CD4-positive, CD25-positive, alpha-beta regulatory T cell (primary cell): ENCODE data around the gene PPP4R4. TPM values are rescaled to one million over a fixed set of nuclear protein-coding genes. Genes with fewer than 3 reads are reported as not detected.

Source experiments
- ATAC-seq, 2 donors: fragments of 150-1000 bp; cut with Tn5 transposase; one replicate each; pipeline ENCODE4 v1.10.0; 2021; ENCODE audit warnings: low read depth in 2 of 2, moderate number of reproducible peaks in 2 of 2, moderate library complexity in 1 of 2
- DNase-seq, 3 donors: peaks; one replicate each; pipeline versions ENCODE4 v3.0.0 to v3.0.0-alpha.2; 2012 to 2022; ENCODE audit warnings: mixed read lengths in 1 of 3
- H3K27ac ChIP-seq: one replicate; pipeline ENCODE4 v1.7.0; 2013; ENCODE audit warnings: mild to moderate bottlenecking, low read length; ENCODE audit not compliant: insufficient read depth, poor library complexity, severe bottlenecking
- H3K27me3 ChIP-seq: one replicate; pipeline ENCODE4 v1.7.0; 2013; ENCODE audit warnings: low read length; ENCODE audit not compliant: control insufficient read depth, insufficient read depth
- H3K36me3 ChIP-seq: one replicate; pipeline ENCODE4 v1.7.0; 2013; ENCODE audit warnings: mild to moderate bottlenecking, low read length, moderate library complexity; ENCODE audit not compliant: control insufficient read depth, insufficient read depth
- H3K4me1 ChIP-seq: 2 replicates; pipeline ENCODE4 v1.7.0; 2013; ENCODE audit warnings: mild to moderate bottlenecking, low read length; ENCODE audit not compliant: insufficient read depth, control insufficient read depth, poor library complexity, severe bottlenecking
- H3K4me3 ChIP-seq: one replicate; pipeline ENCODE4 v1.7.0; 2013; ENCODE audit warnings: low read depth, mild to moderate bottlenecking, low read length, moderate library complexity
- H3K9me3 ChIP-seq, 2 experiments: 1 replicate in 1 of 2; 2 replicates in 1 of 2; pipeline ENCODE4 v1.7.0; 2013; ENCODE audit warnings: low read length in 2 of 2, mild to moderate bottlenecking in 1 of 2, moderate library complexity in 1 of 2; ENCODE audit not compliant: control insufficient read depth in 2 of 2
- H3K27ac Mint-ChIP-seq, 3 donors: one replicate each; pipeline ENCODE4 v1.8.0; 2020 to 2022; ENCODE audit warnings: mild to moderate bottlenecking in 3 of 3, mixed read lengths in 3 of 3, moderate library complexity in 2 of 3
- H3K27me3 Mint-ChIP-seq: one replicate; pipeline ENCODE4 v1.8.0; 2022; ENCODE audit warnings: mild to moderate bottlenecking, mixed read lengths
- H3K36me3 Mint-ChIP-seq: one replicate; pipeline ENCODE4 v1.8.0; 2020; ENCODE audit warnings: mixed read lengths
- H3K4me1 Mint-ChIP-seq, 4 donors: one replicate each; pipeline ENCODE4 v1.8.0; 2020 to 2022; ENCODE audit warnings: mixed read lengths in 4 of 4, mild to moderate bottlenecking in 1 of 4
- H3K4me3 Mint-ChIP-seq, 4 donors: one replicate each; pipeline ENCODE4 v1.8.0; 2020 to 2022; ENCODE audit warnings: mild to moderate bottlenecking in 4 of 4, mixed read lengths in 4 of 4, moderate library complexity in 3 of 4
- H3K9me3 Mint-ChIP-seq, 7 donors: one replicate each; pipeline ENCODE4 v1.8.0; 2020 to 2022; ENCODE audit warnings: mixed read lengths in 7 of 7, mild to moderate bottlenecking in 3 of 7, moderate library complexity in 2 of 7
- polyA plus RNA-seq, 4 donors: library from polyadenylated mRNA; unstranded; fragments of 300-500 nt; fragmentation: Illumina TruSeq; gene quantifications; one replicate each; pipeline ENCODE4 v1.2.3, GENCODE V29; 2021
- total RNA-seq: library from RNA; stranded (reverse); gene quantifications from one replicate; pipeline ENCODE4 v1.2.3, GENCODE V29; 2022

PPP4R4 gene
- total and polyA plus RNA-seq, 5 donors from 2014 or later = 0.15 to 0.69 (median 0.37) TPM; not detected in 2

GRCh38 chr14:94129111-94129757 lies 44.9 kb upstream of the PPP4R4 start, which contains the start of gene IFI27L2:
TSS of gene IFI27L2 (minus strand) at chr14:94129604. CDS start at chr14:94129564, 40 bp downstream.
- H3K36me3 Mint-ChIP-seq = peaks cover 4% of the 10 kb centered on the region
- H3K9me3 Mint-ChIP-seq = no peaks in the 10 kb centered on the region
- H3K27me3 Mint-ChIP-seq = peaks cover 17% of the 10 kb centered on the region
- H3K4me1 Mint-ChIP-seq = peaks cover 10 to 25% (median 19%) of the 10 kb centered on the region in 4 donors
- H3K9me3 ChIP-seq = no peaks in the 10 kb centered on the region
- peak within 1 kb of the TSS; percentile 69 for H3K27ac ChIP-seq
- peaks cover 22% of the 10 kb centered on the region for H3K4me1 ChIP-seq
- no peaks in the 10 kb centered on the region for H3K36me3 ChIP-seq
- H3K4me3 ChIP-seq = peak within 1 kb of the TSS; percentile 92
- H3K27ac Mint-ChIP-seq = peak within 1 kb of the TSS; percentile 75 to 89 (median 78)
- peak within 1 kb of the TSS; percentile 79 to 96 (median 90) for H3K4me3 Mint-ChIP-seq
- peaks cover 11% of the 10 kb centered on the region for H3K27me3 ChIP-seq
- ATAC-seq (peak; percentile 85 to 92), DNase-seq (peak; percentile 54 to 82 (median 59))

GRCh38 chr14:94129758-94130414 lies 44.2 kb upstream of the PPP4R4 start:
- H3K27ac ChIP-seq = peak overlapping the region; percentile 69
- no peaks in the 10 kb centered on the region for H3K9me3 Mint-ChIP-seq

GRCh38 chr14:94132285-94132887 lies 41.7 kb upstream of the PPP4R4 start:
- H3K36me3 Mint-ChIP-seq = peaks cover 6% of the 10 kb centered on the region

More at GRCh38 chr14:94129758-94130414, 44.2 kb upstream of the PPP4R4 start:
- Mint-ChIP-seq H3K4me3 (peak overlapping the region; percentile 79 to 96 (median 90)), H3K36me3 (peaks cover 4% of the 10 kb centered on the region), H3K27me3 (peaks cover 23% of the 10 kb centered on the region), H3K4me1 (peaks cover 10 to 25% (median 19%) of the 10 kb centered on the region in 4 donors), H3K27ac (peak overlapping the region; percentile 27 to 89 (median 78))
- Histone ChIP-seq H3K9me3 (peaks cover 0 to under 1% of the 10 kb centered on the region in 2 experiments), H3K36me3 (no peaks in the 10 kb centered on the region), H3K4me3 (peak overlapping the region; percentile 92), H3K27me3 (peaks cover 11% of the 10 kb centered on the region), H3K4me1 (peaks cover 22% of the 10 kb centered on the region)
- DNase-seq (peak; percentile 11 to 47 (median 12)), ATAC-seq (no peak)

GRCh38 chr14:94135476-94135875 lies 38.6 kb upstream of the PPP4R4 start:
- ATAC-seq = no peak

More at GRCh38 chr14:94132285-94132887, 41.7 kb upstream of the PPP4R4 start:
- Mint-ChIP-seq H3K27me3 (peaks cover 41% of the 10 kb centered on the region), H3K4me1 (peaks cover 10 to 36% (median 21%) of the 10 kb centered on the region in 4 donors), H3K27ac (peak overlapping the region in 1 of 3 donors; percentile 20), H3K9me3 (peaks cover 0 to 5% (median 3%) of the 10 kb centered on the region in 7 donors), H3K4me3 (peak overlapping the region in 2 of 4 donors; percentile 26 to 54)
- no peaks in the 10 kb centered on the region for H3K36me3 ChIP-seq
- ATAC-seq (peak in 1 of 2 donors; percentile 37), DNase-seq (peak; percentile 49 to 84 (median 72))
- H3K27me3 ChIP-seq = peaks cover 11% of the 10 kb centered on the region
- no peak overlapping the region for H3K27ac ChIP-seq
- H3K4me3 ChIP-seq = no peak overlapping the region
- H3K4me1 ChIP-seq = peaks cover 22% of the 10 kb centered on the region
- peaks cover 0 to 11% of the 10 kb centered on the region in 2 experiments for H3K9me3 ChIP-seq

GRCh38 chr14:94136575-94137331 lies 37.4 kb upstream of the PPP4R4 start:
- no peaks in the 10 kb centered on the region for H3K36me3 ChIP-seq
- no peak overlapping the region for H3K4me3 ChIP-seq
- H3K27me3 Mint-ChIP-seq = peaks cover 32% of the 10 kb centered on the region
- peaks cover 3 to 16% (median 6%) of the 10 kb centered on the region in 4 donors for H3K4me1 Mint-ChIP-seq
- peaks cover 3% of the 10 kb centered on the region for H3K27me3 ChIP-seq
- no peak overlapping the region for H3K4me3 Mint-ChIP-seq
- no peak overlapping the region for H3K27ac ChIP-seq
- DNase-seq (peak; percentile 68 to 81 (median 80)), ATAC-seq (peak; percentile 83 to 86)
- no peak overlapping the region for H3K27ac Mint-ChIP-seq
- no peaks in the 10 kb centered on the region for H3K4me1 ChIP-seq
- peaks cover 0 to 11% of the 10 kb centered on the region in 2 experiments for H3K9me3 ChIP-seq
- H3K36me3 Mint-ChIP-seq = peaks cover 6% of the 10 kb centered on the region
- H3K9me3 Mint-ChIP-seq = peaks cover 0 to 5% (median 3%) of the 10 kb centered on the region in 7 donors

More at GRCh38 chr14:94135476-94135875, 38.6 kb upstream of the PPP4R4 start:
- peaks cover 0 to 11% of the 10 kb centered on the region in 2 experiments for H3K9me3 ChIP-seq
- H3K4me3 Mint-ChIP-seq = no peak overlapping the region
- H3K27me3 Mint-ChIP-seq = peaks cover 37% of the 10 kb centered on the region
- peaks cover 6% of the 10 kb centered on the region for H3K36me3 Mint-ChIP-seq
- peaks cover 3 to 16% (median 9%) of the 10 kb centered on the region in 4 donors for H3K4me1 Mint-ChIP-seq
- H3K27ac Mint-ChIP-seq = no peak overlapping the region
- H3K27me3 ChIP-seq = peaks cover 8% of the 10 kb centered on the region
- no peak overlapping the region for H3K4me3 ChIP-seq
- no peak overlapping the region for H3K27ac ChIP-seq
- H3K9me3 Mint-ChIP-seq = peaks cover 0 to 5% (median 3%) of the 10 kb centered on the region in 7 donors
- no peaks in the 10 kb centered on the region for H3K36me3 ChIP-seq
- no peaks in the 10 kb centered on the region for H3K4me1 ChIP-seq
- no peak for DNase-seq

GRCh38 chr14:94138251-94138650 lies 35.9 kb upstream of the PPP4R4 start:
- Mint-ChIP-seq H3K4me1 (peaks cover 0 to 11% (median 2%) of the 10 kb centered on the region in 4 donors), H3K36me3 (peaks cover 6% of the 10 kb centered on the region), H3K27me3 (peaks cover 33% of the 10 kb centered on the region), H3K27ac (no peak overlapping the region), H3K4me3 (no peak overlapping the region), H3K9me3 (peaks cover 0 to 5% (median 3%) of the 10 kb centered on the region in 7 donors)
- peaks cover 0 to 11% of the 10 kb centered on the region in 2 experiments for H3K9me3 ChIP-seq
- H3K27ac ChIP-seq = no peak overlapping the region
- H3K36me3 ChIP-seq = no peaks in the 10 kb centered on the region
- no peak for DNase-seq
- H3K4me3 ChIP-seq = no peak overlapping the region
- no peak for ATAC-seq
- no peaks in the 10 kb centered on the region for H3K4me1 ChIP-seq
- H3K27me3 ChIP-seq = peaks cover 3% of the 10 kb centered on the region

- Mint-ChIP-seq H3K36me3 (peaks cover 6% of the 10 kb centered on the region), H3K27ac (no peak overlapping the region), H3K4me3 (peak overlapping the region in 1 of 4 donors; percentile 13), H3K9me3 (peaks cover 0 to 5% (median 3%) of the 10 kb centered on the region in 7 donors), H3K27me3 (peaks cover 33% of the 10 kb centered on the region), H3K4me1 (peaks cover 0 to 11% (median 2%) of the 10 kb centered on the region in 4 donors)
- Histone ChIP-seq H3K9me3 (peaks cover 0 to 11% of the 10 kb centered on the region in 2 experiments), H3K4me3 (no peak overlapping the region), H3K36me3 (no peaks in the 10 kb centered on the region), H3K4me1 (no peaks in the 10 kb centered on the region), H3K27me3 (no peaks in the 10 kb centered on the region), H3K27ac (no peak overlapping the region)
- no peak for ATAC-seq
- DNase-seq = no peak
Observed at GRCh38 chr14:94139006-94139405, 35.1 kb upstream of the PPP4R4 start.
